Esophagus squamous epithelium (tissue), 5 donors: Measurements from ENCODE around the gene CYP3A5. TPM values are rescaled to one million over a fixed set of nuclear protein-coding genes. Genes with fewer than 3 reads are reported as not detected.

ENCODE experiments used
- DNase-seq: peaks from one replicate; lab custom pipeline; 2025; lab: John Stamatoyannopoulos, UW
- H3K27ac ChIP-seq, 4 donors: fragments of 200-600 bp; sonication (generic); one replicate each; pipeline ENCODE4 v1.5.1; 2016 to 2019; ENCODE audit warnings: mild to moderate bottlenecking in 1 of 4
- H3K27me3 ChIP-seq, 4 donors: fragments of 200-600 bp; sonication (generic); 1 replicate in 3 of 4; 2 replicates in 1 of 4; pipeline versions ENCODE4 v1.5.1 to v1.6.0; 2017 to 2021; ENCODE audit warnings: antibody characterized with exemption in 1 of 4
- H3K36me3 ChIP-seq, 3 donors: fragments of 200-600 bp; sonication (generic); one replicate each; pipeline ENCODE4 v1.5.1; 2016 to 2019
- H3K4me1 ChIP-seq, 3 donors: fragments of 200-600 bp; sonication (generic); one replicate each; pipeline ENCODE4 v1.5.1; 2017 to 2019
- H3K4me3 ChIP-seq, 4 donors: fragments of 200-600 bp; sonication (generic); 1 replicate in 3 of 4; 2 replicates in 1 of 4; pipeline ENCODE4 v1.5.1; 2016 to 2019; ENCODE audit warnings: mild to moderate bottlenecking in 2 of 4, moderate library complexity in 1 of 4
- H3K9me3 ChIP-seq, 3 donors: fragments of 200-600 bp; sonication (generic); one replicate each; pipeline ENCODE4 v1.5.1; 2016 to 2019
- POLR2A ChIP-seq, 4 donors: fragments of 450-650 bp; IDR thresholded peaks; one replicate each; pipeline ENCODE4 v1.6.1; 2017; ENCODE audit warnings: antibody characterized with exemption in 4 of 4, mild to moderate bottlenecking in 4 of 4, moderate library complexity in 3 of 4
- WGBS, 2 donors: methylation state at CpG; one replicate each; pipeline ENCODE4 v1.1.5; 2018; 5-methylcytosine and 5-hydroxymethylcytosine counted together
- intact Hi-C: fragments of 100-400 bp; cut with DNase I; formaldehyde crosslinking; loops from one replicate; pipeline ENCODE4 v1.15.0; 2022
- total RNA-seq, 4 donors: library from RNA; depleted of rRNA; stranded (reverse); fragments of >200 nt; gene quantifications; one replicate each; pipeline ENCODE4 v1.1.0, GENCODE V29; 2016
- TF ChIP-seq, protein P1 (sequence below), 6 experiments: fragments of 450-650 bp in 4 of 6; fragments of 200-600 bp in 2 of 6; sonication (generic) in 2 of 6; IDR thresholded peaks; one replicate each; pipeline ENCODE4 v1.5.1; 2016 to 2019; ENCODE audit warnings: antibody characterized with exemption in 6 of 6, mild to moderate bottlenecking in 4 of 6, moderate library complexity in 4 of 6
- donor health status: DM: yes; HTN: yes; CAD: no.

The CYP3A5 gene
- total RNA-seq, 4 donors from 2014 or later: 34.5 to 99.8 (median 79.1) TPM

DNA sequence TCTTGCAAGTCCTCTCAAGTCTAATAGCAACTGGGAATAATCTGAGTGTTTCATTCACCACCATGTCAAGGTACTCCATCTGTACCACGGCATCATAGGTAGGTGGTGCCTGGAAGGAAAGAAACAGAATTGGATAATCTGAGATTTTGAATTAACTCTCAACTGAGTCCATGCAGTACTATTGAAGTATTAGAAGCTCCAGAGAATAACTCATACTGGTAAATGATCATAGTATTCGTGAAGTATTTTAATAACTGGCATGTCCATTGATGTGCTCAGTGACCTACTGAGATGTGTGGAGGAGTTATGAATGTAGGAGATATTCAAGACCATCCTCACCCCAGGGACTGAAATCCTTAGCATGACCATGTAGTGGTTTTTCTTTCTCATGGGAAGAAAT lies 27.1 kb downstream of the CYP3A5 start:
- Histone ChIP-seq H3K27me3 (no peaks in the 10 kb centered on the region), H3K4me1 (no peaks in the 10 kb centered on the region), H3K9me3 (peaks cover 0 to 14% (median 0%) of the 10 kb centered on the region in 3 donors), H3K36me3 (peaks cover 0 to 26% (median 0%) of the 10 kb centered on the region in 3 donors), H3K4me3 (no peak overlapping the region), H3K27ac (no peak overlapping the region)
- intact Hi-C loops: no loop called here
- no peak for TF ChIP-seq POLR2A (IDR thresholded peaks at IDR 0.05)
- TF ChIP-seq, protein P1, sequence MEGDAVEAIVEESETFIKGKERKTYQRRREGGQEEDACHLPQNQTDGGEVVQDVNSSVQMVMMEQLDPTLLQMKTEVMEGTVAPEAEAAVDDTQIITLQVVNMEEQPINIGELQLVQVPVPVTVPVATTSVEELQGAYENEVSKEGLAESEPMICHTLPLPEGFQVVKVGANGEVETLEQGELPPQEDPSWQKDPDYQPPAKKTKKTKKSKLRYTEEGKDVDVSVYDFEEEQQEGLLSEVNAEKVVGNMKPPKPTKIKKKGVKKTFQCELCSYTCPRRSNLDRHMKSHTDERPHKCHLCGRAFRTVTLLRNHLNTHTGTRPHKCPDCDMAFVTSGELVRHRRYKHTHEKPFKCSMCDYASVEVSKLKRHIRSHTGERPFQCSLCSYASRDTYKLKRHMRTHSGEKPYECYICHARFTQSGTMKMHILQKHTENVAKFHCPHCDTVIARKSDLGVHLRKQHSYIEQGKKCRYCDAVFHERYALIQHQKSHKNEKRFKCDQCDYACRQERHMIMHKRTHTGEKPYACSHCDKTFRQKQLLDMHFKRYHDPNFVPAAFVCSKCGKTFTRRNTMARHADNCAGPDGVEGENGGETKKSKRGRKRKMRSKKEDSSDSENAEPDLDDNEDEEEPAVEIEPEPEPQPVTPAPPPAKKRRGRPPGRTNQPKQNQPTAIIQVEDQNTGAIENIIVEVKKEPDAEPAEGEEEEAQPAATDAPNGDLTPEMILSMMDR (IDR thresholded peaks at IDR 0.05): no peak
- WGBS, 2 donors: 95 to 100% methylated on average over 2 of the region's 2 CpGs
- no peak for DNase-seq

DNA sequence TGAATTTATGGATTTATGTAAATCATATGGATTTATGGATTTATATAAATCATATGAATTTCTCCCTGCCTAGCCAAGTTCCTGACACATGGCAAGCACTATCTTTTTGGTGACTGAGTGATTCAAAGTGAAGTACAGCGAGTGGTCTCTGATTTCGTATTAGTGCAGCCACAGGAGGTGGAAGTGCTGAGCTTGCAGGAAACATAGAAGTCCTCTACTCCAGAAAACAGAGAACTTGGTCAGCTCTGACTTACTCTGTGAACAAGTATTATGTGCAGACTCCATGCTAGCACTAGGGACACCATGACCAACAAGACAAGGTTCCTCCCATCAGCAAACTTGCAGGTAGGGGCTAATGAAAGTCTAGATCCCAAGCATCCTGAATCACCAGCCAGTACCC lies 28.5 kb downstream of the CYP3A5 start:
- TF ChIP-seq, protein P1 (IDR thresholded peaks at IDR 0.05): no peak
- no peak for TF ChIP-seq POLR2A (IDR thresholded peaks at IDR 0.05)
- peaks cover 0 to 10% (median 0%) of the 10 kb centered on the region in 3 donors for H3K9me3 ChIP-seq
- no peak for DNase-seq
- peaks cover 0 to 34% (median 0%) of the 10 kb centered on the region in 3 donors for H3K36me3 ChIP-seq
- intact Hi-C loops: no loop called here
- H3K4me3 ChIP-seq: no peak overlapping the region
- WGBS, 2 donors: 85 to 96% methylated on average over 2 of the region's 2 CpGs
- no peaks in the 10 kb centered on the region for H3K27me3 ChIP-seq
- no peaks in the 10 kb centered on the region for H3K4me1 ChIP-seq
- no peak overlapping the region for H3K27ac ChIP-seq

DNA sequence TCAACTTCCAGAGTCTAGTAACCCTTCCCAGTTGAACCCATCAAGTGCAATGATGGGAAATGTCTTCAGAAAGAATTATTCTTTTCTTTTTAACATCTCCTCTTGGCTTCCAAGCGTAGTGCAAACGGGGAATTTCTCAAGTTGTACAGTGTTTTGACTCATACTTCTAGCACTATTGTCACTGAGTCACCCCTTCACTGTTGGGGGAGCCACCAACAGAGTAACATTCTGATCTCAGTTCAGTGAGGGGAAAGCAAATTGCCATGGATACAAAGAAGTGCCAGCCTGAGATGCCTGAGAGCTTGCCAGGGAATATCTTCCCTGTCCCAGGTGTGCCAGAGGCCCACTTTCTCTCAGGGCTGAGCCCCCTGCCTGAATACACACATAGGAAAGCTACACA lies 31.0 kb downstream of the CYP3A5 start:
- no peaks in the 10 kb centered on the region for H3K4me1 ChIP-seq
- intact Hi-C loops: no loop called here
- H3K36me3 ChIP-seq: peaks cover 0 to 50% (median 0%) of the 10 kb centered on the region in 3 donors
- no peaks in the 10 kb centered on the region for H3K9me3 ChIP-seq
- WGBS, 2 donors: 89 to 96% methylated on average over 2 of the region's 2 CpGs
- no peaks in the 10 kb centered on the region for H3K27me3 ChIP-seq
- H3K4me3 ChIP-seq: no peak overlapping the region
- H3K27ac ChIP-seq: no peak overlapping the region
- no peak for TF ChIP-seq POLR2A (IDR thresholded peaks at IDR 0.05)
- TF ChIP-seq, protein P1 (IDR thresholded peaks at IDR 0.05): no peak
- DNase-seq: no peak

DNA sequence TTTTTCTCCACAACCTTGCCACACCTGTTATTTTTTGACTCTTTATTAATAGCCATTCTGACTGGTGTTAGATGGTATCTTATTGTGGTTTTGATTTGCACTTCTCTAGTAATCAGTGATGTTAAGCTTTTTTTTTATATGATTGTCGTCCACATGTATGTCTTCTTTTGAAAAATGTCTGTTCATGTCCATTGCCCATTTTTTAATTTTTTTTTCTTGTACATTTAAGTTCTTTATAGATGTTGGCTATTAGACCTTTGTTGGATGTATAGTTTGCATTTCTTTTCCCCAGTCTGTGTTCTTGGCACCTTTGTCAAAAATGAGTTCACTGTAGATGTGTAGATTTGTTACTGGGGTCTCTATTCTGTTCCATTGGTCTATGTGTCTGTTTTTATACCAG lies 34.2 kb downstream of the CYP3A5 start:
- DNase-seq: no peak
- TF ChIP-seq POLR2A (IDR thresholded peaks at IDR 0.05): no peak
- TF ChIP-seq, protein P1 (IDR thresholded peaks at IDR 0.05): no peak
- no peaks in the 10 kb centered on the region for H3K9me3 ChIP-seq
- no peaks in the 10 kb centered on the region for H3K4me1 ChIP-seq
- WGBS, 2 donors: 89 to 95% methylated on average over 1 of the region's 1 CpG
- H3K36me3 ChIP-seq: peaks cover 0 to 50% (median 0%) of the 10 kb centered on the region in 3 donors
- intact Hi-C loops: no loop called here
- H3K27ac ChIP-seq: no peak overlapping the region
- no peaks in the 10 kb centered on the region for H3K27me3 ChIP-seq
- no peak overlapping the region for H3K4me3 ChIP-seq

DNA sequence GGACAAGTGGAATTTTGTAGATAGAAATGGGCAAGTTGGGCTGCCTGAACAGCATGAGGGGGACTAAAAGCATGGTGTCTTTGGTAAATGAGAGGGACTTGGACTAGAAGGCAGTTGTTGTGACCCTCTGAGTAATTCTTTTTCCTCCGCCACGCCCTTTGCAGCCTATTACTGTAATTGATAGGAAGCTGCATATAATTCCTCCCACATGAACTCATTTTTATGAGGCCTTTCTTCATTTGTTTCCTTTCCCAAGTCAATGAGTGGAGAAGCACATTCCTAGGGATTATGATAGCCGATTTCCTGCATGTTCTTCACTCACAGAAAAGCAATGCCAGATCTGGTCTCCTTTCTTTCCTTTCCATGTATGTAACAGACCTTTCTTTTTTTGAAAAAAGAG lies 35.4 kb downstream of the CYP3A5 start:
- H3K4me3 ChIP-seq: no peak overlapping the region
- H3K27me3 ChIP-seq: no peaks in the 10 kb centered on the region
- no peak overlapping the region for H3K27ac ChIP-seq
- TF ChIP-seq, protein P1 (IDR thresholded peaks at IDR 0.05): no peak
- TF ChIP-seq POLR2A (IDR thresholded peaks at IDR 0.05): no peak
- no peaks in the 10 kb centered on the region for H3K9me3 ChIP-seq
- no peak for DNase-seq
- peaks cover 0 to 52% (median 0%) of the 10 kb centered on the region in 3 donors for H3K36me3 ChIP-seq
- intact Hi-C loops: no loop called here
- no peaks in the 10 kb centered on the region for H3K4me1 ChIP-seq
- WGBS, 2 donors: 80 to 88% methylated on average over 3 of the region's 3 CpGs
